Lower leg skin (tissue), 4 donors: ENCODE results near the gene RING1. TPM values are rescaled to one million over a fixed set of nuclear protein-coding genes. Genes with fewer than 3 reads are reported as not detected.

ENCODE experiments used
- DNase-seq, 2 donors: peaks; one replicate each; pipeline ENCODE4 v3.0.0-alpha.2; 2019; ENCODE audit warnings: low spot score in 2 of 2
- H3K4me3 ChIP-seq: fragments of 200-600 bp; sonication (generic); 2 replicates; pipeline ENCODE4 v1.5.1; 2017; ENCODE audit warnings: mild to moderate bottlenecking, low read depth; ENCODE audit not compliant: poor library complexity, severe bottlenecking
- CTCF ChIP-seq, 3 donors: fragments of 450-650 bp; IDR thresholded peaks; one replicate each; pipeline ENCODE4 v1.5.1; 2016; ENCODE audit warnings: antibody characterized with exemption in 3 of 3, mild to moderate bottlenecking in 3 of 3, moderate library complexity in 2 of 3
- POLR2A ChIP-seq, 2 donors: fragments of 450-650 bp; IDR thresholded peaks; one replicate each; pipeline ENCODE4 v1.6.1; 2016 to 2017; ENCODE audit warnings: antibody characterized with exemption in 2 of 2, mild to moderate bottlenecking in 1 of 2, moderate library complexity in 1 of 2
- WGBS, 2 donors: methylation state at CpG; one replicate each; pipeline ENCODE4 v1.1.5; 2018; 5-methylcytosine and 5-hydroxymethylcytosine counted together
- intact Hi-C: fragments of 100-400 bp; cut with DNase I; formaldehyde crosslinking; loops from one replicate; pipeline ENCODE4 v1.15.0; 2023; ENCODE audit warnings: low total_unique reads
- total RNA-seq, 4 donors: library from RNA; depleted of rRNA; stranded (reverse); fragments of >200 nt; gene quantifications; one replicate each; pipeline ENCODE4 v1.1.0, GENCODE V29; 2016

RING1 gene
- total RNA-seq, 4 donors from 2014 or later = 10.0 to 22.1 (median 13.7) TPM

- TF ChIP-seq POLR2A (IDR thresholded peaks at IDR 0.05) = no peak
- TF ChIP-seq CTCF (IDR thresholded peaks at IDR 0.05) = no peak
- DNase-seq = no peak
- WGBS, 2 donors = 81 to 89% methylated on average over 9 to 11 of the region's 11 CpGs
- no peak overlapping the region for H3K4me3 ChIP-seq
- intact Hi-C loops = no loop called here
Observed at GRCh38 chr6:33171016-33171879, 37.1 kb upstream of the RING1 start.

- no peak overlapping the region for H3K4me3 ChIP-seq
- WGBS, 2 donors = 65 to 69% methylated on average over 8 of the region's 8 CpGs
- DNase-seq = no peak
- intact Hi-C loops = no loop called here
- TF ChIP-seq POLR2A (IDR thresholded peaks at IDR 0.05) (no peak), CTCF (IDR thresholded peaks at IDR 0.05) (no peak)
Observed at GRCh38 chr6:33171880-33172687, 36.2 kb upstream of the RING1 start.

GRCh38 chr6:33172688-33173534 lies 35.4 kb upstream of the RING1 start:
- 58 to 74% methylated on average over 15 to 16 of the region's 16 CpGs for WGBS, 2 donors
- intact Hi-C loops = no loop called here
- DNase-seq = no peak
- H3K4me3 ChIP-seq = no peak overlapping the region
- TF ChIP-seq POLR2A (IDR thresholded peaks at IDR 0.05) (no peak), CTCF (IDR thresholded peaks at IDR 0.05) (peak in 1 of 3 donors; percentile 37)

GRCh38 chr6:33173535-33174180 lies 34.6 kb upstream of the RING1 start:
- TF ChIP-seq CTCF (IDR thresholded peaks at IDR 0.05) (no peak), POLR2A (IDR thresholded peaks at IDR 0.05) (no peak)
- intact Hi-C loops = no loop called here
- DNase-seq = no peak
- no peak overlapping the region for H3K4me3 ChIP-seq
- WGBS, 2 donors = 72 to 73% methylated on average over 10 to 11 of the region's 11 CpGs

- H3K4me3 ChIP-seq = no peak overlapping the region
- WGBS, 2 donors = 80 to 82% methylated on average over 4 of the region's 4 CpGs
- no peak for TF ChIP-seq CTCF (IDR thresholded peaks at IDR 0.05)
- no peak for TF ChIP-seq POLR2A (IDR thresholded peaks at IDR 0.05)
- DNase-seq = no peak
- intact Hi-C loops = no loop called here
Observed at GRCh38 chr6:33174784-33175183, 33.5 kb upstream of the RING1 start.
